ENCODE data around the gene HTRA2. TPM values are rescaled to one million over a fixed set of nuclear protein-coding genes. Genes with fewer than 3 reads are reported as not detected.
A peak's percentile ranks its signal among the peaks of the same experiment; 100 is the strongest.

The HTRA2 gene
- total and polyA plus RNA-seq, 9 of the 15 experiments (the other 6 are each of a cell fraction or from before 2014, with no cell fraction given): 54.2 to 71.2 (median 65.8) TPM

- no peak for TF ChIP-seq ZFPM2 (CRISPR knock-in tag; IDR thresholded peaks at IDR 0.05)
- TF ChIP-seq ZNF354B (CRISPR knock-in tag; IDR thresholded peaks at IDR 0.05): no peak
- peak; percentile 72 for TF ChIP-seq ZNF311 (CRISPR knock-in tag; IDR thresholded peaks at IDR 0.05)
- TF ChIP-seq E2F3 (CRISPR knock-in tag; IDR thresholded peaks at IDR 0.05): no peak
- TF ChIP-seq IFI16 (CRISPR knock-in tag; IDR thresholded peaks at IDR 0.05): no peak
- TF ChIP-seq, protein P1, sequence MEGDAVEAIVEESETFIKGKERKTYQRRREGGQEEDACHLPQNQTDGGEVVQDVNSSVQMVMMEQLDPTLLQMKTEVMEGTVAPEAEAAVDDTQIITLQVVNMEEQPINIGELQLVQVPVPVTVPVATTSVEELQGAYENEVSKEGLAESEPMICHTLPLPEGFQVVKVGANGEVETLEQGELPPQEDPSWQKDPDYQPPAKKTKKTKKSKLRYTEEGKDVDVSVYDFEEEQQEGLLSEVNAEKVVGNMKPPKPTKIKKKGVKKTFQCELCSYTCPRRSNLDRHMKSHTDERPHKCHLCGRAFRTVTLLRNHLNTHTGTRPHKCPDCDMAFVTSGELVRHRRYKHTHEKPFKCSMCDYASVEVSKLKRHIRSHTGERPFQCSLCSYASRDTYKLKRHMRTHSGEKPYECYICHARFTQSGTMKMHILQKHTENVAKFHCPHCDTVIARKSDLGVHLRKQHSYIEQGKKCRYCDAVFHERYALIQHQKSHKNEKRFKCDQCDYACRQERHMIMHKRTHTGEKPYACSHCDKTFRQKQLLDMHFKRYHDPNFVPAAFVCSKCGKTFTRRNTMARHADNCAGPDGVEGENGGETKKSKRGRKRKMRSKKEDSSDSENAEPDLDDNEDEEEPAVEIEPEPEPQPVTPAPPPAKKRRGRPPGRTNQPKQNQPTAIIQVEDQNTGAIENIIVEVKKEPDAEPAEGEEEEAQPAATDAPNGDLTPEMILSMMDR (IDR thresholded peaks at IDR 0.05 in 2 of 3, conservative IDR thresholded peaks at IDR 0.05 in 1 of 3; ENCODE audit: insufficient read depth in 2 of 3, low read depth in 1 of 3, low read length in 3 of 3): no peak; a peak in 1 of 6 replicates
- TF ChIP-seq CHD4 (IDR thresholded peaks at IDR 0.05; ENCODE audit: insufficient read depth, insufficient replicate concordance, low read depth, low read length, poor library complexity, severe bottlenecking): no peak
- TF ChIP-seq, protein P2, sequence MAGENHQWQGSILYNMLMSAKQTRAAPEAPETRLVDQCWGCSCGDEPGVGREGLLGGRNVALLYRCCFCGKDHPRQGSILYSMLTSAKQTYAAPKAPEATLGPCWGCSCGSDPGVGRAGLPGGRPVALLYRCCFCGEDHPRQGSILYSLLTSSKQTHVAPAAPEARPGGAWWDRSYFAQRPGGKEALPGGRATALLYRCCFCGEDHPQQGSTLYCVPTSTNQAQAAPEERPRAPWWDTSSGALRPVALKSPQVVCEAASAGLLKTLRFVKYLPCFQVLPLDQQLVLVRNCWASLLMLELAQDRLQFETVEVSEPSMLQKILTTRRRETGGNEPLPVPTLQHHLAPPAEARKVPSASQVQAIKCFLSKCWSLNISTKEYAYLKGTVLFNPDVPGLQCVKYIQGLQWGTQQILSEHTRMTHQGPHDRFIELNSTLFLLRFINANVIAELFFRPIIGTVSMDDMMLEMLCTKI (IDR thresholded peaks at IDR 0.05; ENCODE audit: partially characterized antibody): no peak
- no peak for TF ChIP-seq PHTF2 (CRISPR knock-in tag; IDR thresholded peaks at IDR 0.05)
- TF ChIP-seq SRSF9 (IDR thresholded peaks at IDR 0.05; ENCODE audit: borderline replicate concordance, low read depth, low read length): no peak
- TF ChIP-seq EP300 (IDR thresholded peaks at IDR 0.05; ENCODE audit: low read length): peak; percentile 48; the same call in 1 of the 2 replicates
- 0 out of 2 replicates have a peak, but pooled peaks have one; percentile 69 for TF ChIP-seq ZNF175 (CRISPR knock-in tag; IDR thresholded peaks at IDR 0.05; ENCODE audit: low read depth)
- TF ChIP-seq, protein P3, sequence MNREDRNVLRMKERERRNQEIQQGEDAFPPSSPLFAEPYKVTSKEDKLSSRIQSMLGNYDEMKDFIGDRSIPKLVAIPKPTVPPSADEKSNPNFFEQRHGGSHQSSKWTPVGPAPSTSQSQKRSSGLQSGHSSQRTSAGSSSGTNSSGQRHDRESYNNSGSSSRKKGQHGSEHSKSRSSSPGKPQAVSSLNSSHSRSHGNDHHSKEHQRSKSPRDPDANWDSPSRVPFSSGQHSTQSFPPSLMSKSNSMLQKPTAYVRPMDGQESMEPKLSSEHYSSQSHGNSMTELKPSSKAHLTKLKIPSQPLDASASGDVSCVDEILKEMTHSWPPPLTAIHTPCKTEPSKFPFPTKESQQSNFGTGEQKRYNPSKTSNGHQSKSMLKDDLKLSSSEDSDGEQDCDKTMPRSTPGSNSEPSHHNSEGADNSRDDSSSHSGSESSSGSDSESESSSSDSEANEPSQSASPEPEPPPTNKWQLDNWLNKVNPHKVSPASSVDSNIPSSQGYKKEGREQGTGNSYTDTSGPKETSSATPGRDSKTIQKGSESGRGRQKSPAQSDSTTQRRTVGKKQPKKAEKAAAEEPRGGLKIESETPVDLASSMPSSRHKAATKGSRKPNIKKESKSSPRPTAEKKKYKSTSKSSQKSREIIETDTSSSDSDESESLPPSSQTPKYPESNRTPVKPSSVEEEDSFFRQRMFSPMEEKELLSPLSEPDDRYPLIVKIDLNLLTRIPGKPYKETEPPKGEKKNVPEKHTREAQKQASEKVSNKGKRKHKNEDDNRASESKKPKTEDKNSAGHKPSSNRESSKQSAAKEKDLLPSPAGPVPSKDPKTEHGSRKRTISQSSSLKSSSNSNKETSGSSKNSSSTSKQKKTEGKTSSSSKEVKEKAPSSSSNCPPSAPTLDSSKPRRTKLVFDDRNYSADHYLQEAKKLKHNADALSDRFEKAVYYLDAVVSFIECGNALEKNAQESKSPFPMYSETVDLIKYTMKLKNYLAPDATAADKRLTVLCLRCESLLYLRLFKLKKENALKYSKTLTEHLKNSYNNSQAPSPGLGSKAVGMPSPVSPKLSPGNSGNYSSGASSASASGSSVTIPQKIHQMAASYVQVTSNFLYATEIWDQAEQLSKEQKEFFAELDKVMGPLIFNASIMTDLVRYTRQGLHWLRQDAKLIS (CRISPR knock-in tag; IDR thresholded peaks at IDR 0.05): no peak
- no peak for TF ChIP-seq FIP1L1 (IDR thresholded peaks at IDR 0.05; ENCODE audit: low read depth, low read length, poor library complexity, severe bottlenecking)
- no peak for TF ChIP-seq MCM7 (IDR thresholded peaks at IDR 0.05)
- TF ChIP-seq, protein P4, sequence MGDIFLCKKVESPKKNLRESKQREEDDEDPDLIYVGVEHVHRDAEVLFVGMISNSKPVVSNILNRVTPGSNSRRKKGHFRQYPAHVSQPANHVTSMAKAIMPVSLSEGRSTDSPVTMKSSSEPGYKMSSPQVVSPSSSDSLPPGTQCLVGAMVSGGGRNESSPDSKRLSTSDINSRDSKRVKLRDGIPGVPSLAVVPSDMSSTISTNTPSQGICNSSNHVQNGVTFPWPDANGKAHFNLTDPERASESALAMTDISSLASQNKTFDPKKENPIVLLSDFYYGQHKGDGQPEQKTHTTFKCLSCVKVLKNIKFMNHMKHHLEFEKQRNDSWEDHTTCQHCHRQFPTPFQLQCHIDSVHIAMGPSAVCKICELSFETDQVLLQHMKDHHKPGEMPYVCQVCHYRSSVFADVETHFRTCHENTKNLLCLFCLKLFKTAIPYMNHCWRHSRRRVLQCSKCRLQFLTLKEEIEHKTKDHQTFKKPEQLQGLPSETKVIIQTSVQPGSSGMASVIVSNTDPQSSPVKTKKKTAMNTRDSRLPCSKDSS (IDR thresholded peaks at IDR 0.05; ENCODE audit: low read depth, partially characterized antibody): no peak
- TF ChIP-seq RBM34 (IDR thresholded peaks at IDR 0.05; ENCODE audit: borderline replicate concordance, insufficient read depth, low read length): no peak
Measured at GRCh38 chr2:74573747-74574562, 44.2 kb downstream of the HTRA2 start (continued).

Measured in K562 (cell line).